ENCODE data around the gene PRSS21. TPM values are rescaled to one million over a fixed set of nuclear protein-coding genes. Genes with fewer than 3 reads are reported as not detected.

The PRSS21 gene
- total RNA-seq, 1 experiment from 2014 or later = 1.5 TPM

DNA sequence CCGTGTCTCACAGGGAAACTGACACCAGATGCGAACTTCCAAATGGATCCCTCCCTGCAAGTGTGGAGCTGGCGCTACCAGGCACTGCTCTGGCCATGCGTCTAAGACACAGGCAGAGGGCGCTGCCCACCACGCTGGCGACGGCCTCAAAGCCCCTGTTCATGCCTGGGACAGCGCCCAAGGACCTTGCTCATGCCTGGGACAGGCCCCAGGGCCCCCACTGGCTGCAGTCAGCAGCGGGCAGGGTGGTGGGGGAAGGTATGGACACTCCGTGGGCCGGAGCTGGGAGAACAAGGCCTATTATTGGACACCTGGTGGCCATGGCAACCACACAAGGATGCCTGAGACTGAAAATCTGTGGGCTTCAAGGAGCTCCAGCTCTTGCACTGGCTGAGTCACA is 21.9 kb downstream of the PRSS21 start:
- peak; percentile 94 for ATAC-seq
- no peaks in the 10 kb centered on the region for H3K36me3 Mint-ChIP-seq
- CTCF ChIA-PET = interaction anchor here (0.5 to 2.6 kb wide), 54 partner anchors 9 to 1811 kb away, joined by 3 to 99 read pairs (median 6); partner anchors contain the start of genes CLDN6, FLYWCH1, FLYWCH2 and KREMEN2
- peaks cover 14% of the 10 kb centered on the region for H3K27me3 Mint-ChIP-seq (ENCODE audit: low read depth)
- peak overlapping the region; percentile 29; the same call in 1 of the 2 replicates for H3K4me3 Mint-ChIP-seq
- POLR2A ChIA-PET = interaction anchor here (0.6 to 1.5 kb wide), 4 partner anchors 29 to 156 kb away, joined by 3 to 7 read pairs (median 4); partner anchors contain the start of genes FLYWCH2 and KCTD5
- no peak overlapping the region for H3K27ac Mint-ChIP-seq
- H3K4me1 Mint-ChIP-seq = peaks cover 14% of the 10 kb centered on the region
- peak; percentile 86 for DNase-seq (ENCODE audit: low spot score)
- TF ChIP-seq ZNF317 (CRISPR knock-in tag; IDR thresholded peaks at IDR 0.05; ENCODE audit: borderline replicate concordance, low read depth) = no peak
- no peak for TF ChIP-seq NR3C1 (CRISPR knock-in tag; conservative IDR thresholded peaks at IDR 0.05; ENCODE audit: low read depth)
- TF ChIP-seq, protein P1, sequence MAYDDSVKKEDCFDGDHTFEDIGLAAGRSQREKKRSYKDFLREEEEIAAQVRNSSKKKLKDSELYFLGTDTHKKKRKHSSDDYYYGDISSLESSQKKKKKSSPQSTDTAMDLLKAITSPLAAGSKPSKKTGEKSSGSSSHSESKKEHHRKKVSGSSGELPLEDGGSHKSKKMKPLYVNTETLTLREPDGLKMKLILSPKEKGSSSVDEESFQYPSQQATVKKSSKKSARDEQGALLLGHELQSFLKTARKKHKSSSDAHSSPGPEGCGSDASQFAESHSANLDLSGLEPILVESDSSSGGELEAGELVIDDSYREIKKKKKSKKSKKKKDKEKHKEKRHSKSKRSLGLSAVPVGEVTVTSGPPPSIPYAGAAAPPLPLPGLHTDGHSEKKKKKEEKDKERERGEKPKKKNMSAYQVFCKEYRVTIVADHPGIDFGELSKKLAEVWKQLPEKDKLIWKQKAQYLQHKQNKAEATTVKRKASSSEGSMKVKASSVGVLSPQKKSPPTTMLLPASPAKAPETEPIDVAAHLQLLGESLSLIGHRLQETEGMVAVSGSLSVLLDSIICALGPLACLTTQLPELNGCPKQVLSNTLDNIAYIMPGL (CRISPR knock-in tag; IDR thresholded peaks at IDR 0.05) = peak; percentile 41; the same call in 1 of the 2 replicates
- TF ChIP-seq, protein P2, sequence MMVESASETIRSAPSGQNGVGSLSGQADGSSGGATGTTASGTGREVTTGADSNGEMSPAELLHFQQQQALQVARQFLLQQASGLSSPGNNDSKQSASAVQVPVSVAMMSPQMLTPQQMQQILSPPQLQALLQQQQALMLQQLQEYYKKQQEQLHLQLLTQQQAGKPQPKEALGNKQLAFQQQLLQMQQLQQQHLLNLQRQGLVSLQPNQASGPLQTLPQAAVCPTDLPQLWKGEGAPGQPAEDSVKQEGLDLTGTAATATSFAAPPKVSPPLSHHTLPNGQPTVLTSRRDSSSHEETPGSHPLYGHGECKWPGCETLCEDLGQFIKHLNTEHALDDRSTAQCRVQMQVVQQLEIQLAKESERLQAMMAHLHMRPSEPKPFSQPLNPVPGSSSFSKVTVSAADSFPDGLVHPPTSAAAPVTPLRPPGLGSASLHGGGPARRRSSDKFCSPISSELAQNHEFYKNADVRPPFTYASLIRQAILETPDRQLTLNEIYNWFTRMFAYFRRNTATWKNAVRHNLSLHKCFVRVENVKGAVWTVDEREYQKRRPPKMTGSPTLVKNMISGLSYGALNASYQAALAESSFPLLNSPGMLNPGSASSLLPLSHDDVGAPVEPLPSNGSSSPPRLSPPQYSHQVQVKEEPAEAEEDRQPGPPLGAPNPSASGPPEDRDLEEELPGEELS (CRISPR knock-in tag; IDR thresholded peaks at IDR 0.05) = 0 out of 2 replicates have a peak, but pooled peaks have one; percentile 17
- no peak for TF ChIP-seq JAZF1 (CRISPR knock-in tag; IDR thresholded peaks at IDR 0.05)
- TF ChIP-seq, protein P3, sequence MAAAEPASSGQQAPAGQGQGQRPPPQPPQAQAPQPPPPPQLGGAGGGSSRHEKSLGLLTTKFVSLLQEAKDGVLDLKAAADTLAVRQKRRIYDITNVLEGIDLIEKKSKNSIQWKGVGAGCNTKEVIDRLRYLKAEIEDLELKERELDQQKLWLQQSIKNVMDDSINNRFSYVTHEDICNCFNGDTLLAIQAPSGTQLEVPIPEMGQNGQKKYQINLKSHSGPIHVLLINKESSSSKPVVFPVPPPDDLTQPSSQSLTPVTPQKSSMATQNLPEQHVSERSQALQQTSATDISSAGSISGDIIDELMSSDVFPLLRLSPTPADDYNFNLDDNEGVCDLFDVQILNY (CRISPR knock-in tag; IDR thresholded peaks at IDR 0.05) = no peak
- TF ChIP-seq, protein P4, sequence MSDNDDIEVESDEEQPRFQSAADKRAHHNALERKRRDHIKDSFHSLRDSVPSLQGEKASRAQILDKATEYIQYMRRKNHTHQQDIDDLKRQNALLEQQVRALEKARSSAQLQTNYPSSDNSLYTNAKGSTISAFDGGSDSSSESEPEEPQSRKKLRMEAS (CRISPR knock-in tag; IDR thresholded peaks at IDR 0.05) = peak; percentile 65; the same call in 1 of the 2 replicates
- TF ChIP-seq ZBTB21 (CRISPR knock-in tag; IDR thresholded peaks at IDR 0.05; ENCODE audit: borderline replicate concordance) = 0 out of 2 replicates have a peak, but pooled peaks have one; percentile 29
- TF ChIP-seq, protein P5, sequence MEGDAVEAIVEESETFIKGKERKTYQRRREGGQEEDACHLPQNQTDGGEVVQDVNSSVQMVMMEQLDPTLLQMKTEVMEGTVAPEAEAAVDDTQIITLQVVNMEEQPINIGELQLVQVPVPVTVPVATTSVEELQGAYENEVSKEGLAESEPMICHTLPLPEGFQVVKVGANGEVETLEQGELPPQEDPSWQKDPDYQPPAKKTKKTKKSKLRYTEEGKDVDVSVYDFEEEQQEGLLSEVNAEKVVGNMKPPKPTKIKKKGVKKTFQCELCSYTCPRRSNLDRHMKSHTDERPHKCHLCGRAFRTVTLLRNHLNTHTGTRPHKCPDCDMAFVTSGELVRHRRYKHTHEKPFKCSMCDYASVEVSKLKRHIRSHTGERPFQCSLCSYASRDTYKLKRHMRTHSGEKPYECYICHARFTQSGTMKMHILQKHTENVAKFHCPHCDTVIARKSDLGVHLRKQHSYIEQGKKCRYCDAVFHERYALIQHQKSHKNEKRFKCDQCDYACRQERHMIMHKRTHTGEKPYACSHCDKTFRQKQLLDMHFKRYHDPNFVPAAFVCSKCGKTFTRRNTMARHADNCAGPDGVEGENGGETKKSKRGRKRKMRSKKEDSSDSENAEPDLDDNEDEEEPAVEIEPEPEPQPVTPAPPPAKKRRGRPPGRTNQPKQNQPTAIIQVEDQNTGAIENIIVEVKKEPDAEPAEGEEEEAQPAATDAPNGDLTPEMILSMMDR (IDR thresholded peaks at IDR 0.05) = peak; percentile 85
- peak; percentile 62; the same call in 1 of the 2 replicates for TF ChIP-seq ZNF121 (CRISPR knock-in tag; IDR thresholded peaks at IDR 0.05)
- H3K9me3 Mint-ChIP-seq = peaks cover 3% of the 10 kb centered on the region

DNA sequence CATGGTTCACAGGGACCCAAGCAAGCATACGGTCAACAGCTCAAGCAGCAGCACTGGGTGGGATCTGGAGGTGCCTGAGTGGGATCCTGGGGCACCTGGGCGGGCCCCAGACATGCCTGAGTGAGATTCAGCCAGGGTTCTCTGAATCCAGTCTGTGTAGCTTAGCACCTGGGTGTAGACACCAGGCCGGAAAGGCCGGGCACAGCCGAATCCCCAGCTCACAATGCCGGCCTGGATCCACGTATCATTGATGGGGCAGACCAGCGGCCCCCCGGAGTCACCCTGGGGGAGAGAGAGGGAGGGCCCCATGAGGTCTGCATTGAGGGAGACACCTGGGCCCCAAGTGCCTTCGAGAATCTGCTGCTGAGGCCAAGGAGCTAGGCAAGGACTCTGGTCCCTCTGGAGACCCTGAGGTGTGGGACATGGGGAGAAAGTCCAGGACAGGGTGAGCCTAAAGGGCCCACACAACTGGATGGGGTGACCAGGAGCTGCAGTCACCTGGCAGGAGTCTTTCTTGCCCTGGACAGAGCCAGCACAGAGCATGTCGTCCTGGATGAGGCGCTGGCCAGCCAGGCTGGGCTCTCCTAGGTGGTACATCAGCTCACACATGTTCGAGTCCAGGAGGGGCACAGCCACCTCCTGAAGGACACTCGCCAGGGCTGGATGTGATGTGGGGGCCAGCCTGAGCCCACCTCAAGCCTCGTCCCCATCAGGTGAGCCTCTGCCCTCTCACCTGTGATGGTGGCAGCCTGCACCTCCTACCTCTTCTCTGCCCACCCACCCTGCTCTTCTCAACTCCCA is 22.8 kb downstream of the PRSS21 start:
- no peak for DNase-seq (ENCODE audit: low spot score)
- Mint-ChIP-seq H3K4me1 (peaks cover 16% of the 10 kb centered on the region), H3K9me3 (peaks cover 4% of the 10 kb centered on the region), H3K27me3 (ENCODE audit: low read depth) (peaks cover 14% of the 10 kb centered on the region), H3K36me3 (no peaks in the 10 kb centered on the region), H3K27ac (no peak overlapping the region), H3K4me3 (no peak overlapping the region)
- ChIA-PET CTCF (interaction anchor here (0.6 to 2.6 kb wide), 51 partner anchors 8 to 188 kb away, joined by 3 to 99 read pairs (median 7); partner anchors contain the start of genes FLYWCH1, FLYWCH2, KREMEN2 and PRSS21), POLR2A (interaction anchor here (0.6 to 1.3 kb wide), 3 partner anchors 28 to 157 kb away, joined by 3 to 7 read pairs (median 4); partner anchors contain the start of gene KCTD5)
- ATAC-seq = no peak
- TF ChIP-seq, protein P6, sequence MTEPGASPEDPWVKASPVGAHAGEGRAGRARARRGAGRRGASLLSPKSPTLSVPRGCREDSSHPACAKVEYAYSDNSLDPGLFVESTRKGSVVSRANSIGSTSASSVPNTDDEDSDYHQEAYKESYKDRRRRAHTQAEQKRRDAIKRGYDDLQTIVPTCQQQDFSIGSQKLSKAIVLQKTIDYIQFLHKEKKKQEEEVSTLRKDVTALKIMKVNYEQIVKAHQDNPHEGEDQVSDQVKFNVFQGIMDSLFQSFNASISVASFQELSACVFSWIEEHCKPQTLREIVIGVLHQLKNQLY (CRISPR knock-in tag; IDR thresholded peaks at IDR 0.05) = no peak
- no peak for TF ChIP-seq ELF4 (CRISPR knock-in tag; IDR thresholded peaks at IDR 0.05; ENCODE audit: low read depth)
- TF ChIP-seq SMAD4 (CRISPR knock-in tag; IDR thresholded peaks at IDR 0.05) = no peak
- TF ChIP-seq, protein P7, sequence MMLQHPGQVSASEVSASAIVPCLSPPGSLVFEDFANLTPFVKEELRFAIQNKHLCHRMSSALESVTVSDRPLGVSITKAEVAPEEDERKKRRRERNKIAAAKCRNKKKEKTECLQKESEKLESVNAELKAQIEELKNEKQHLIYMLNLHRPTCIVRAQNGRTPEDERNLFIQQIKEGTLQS (CRISPR knock-in tag; conservative IDR thresholded peaks at IDR 0.05) = no peak
- no peak for TF ChIP-seq NFATC4 (CRISPR knock-in tag; IDR thresholded peaks at IDR 0.05)
- TF ChIP-seq TEAD1 (CRISPR knock-in tag; IDR thresholded peaks at IDR 0.05) = no peak
- no peak for TF ChIP-seq HMGA2 (CRISPR knock-in tag; IDR thresholded peaks at IDR 0.05)
- TF ChIP-seq, protein P1 (CRISPR knock-in tag; IDR thresholded peaks at IDR 0.05) = no peak
- TF ChIP-seq ZNF423 (CRISPR knock-in tag; IDR thresholded peaks at IDR 0.05) = no peak

Measured in WTC11 (cell line).